Stimulated activated CD8-positive, alpha-beta memory T cell treated with anti-CD3 and anti-CD28 coated beads, Interleukin-4, amount 100 ng/mL, for 4 hours (primary cell): Measurements from ENCODE around the gene COG1.

Experiments used
- DNase-seq, 2 donors: peaks; one replicate each; pipeline ENCODE4 v3.0.0-alpha.2; 2020; ENCODE audit warnings: low read depth in 2 of 2, low spot score in 1 of 2

The COG1 gene

DNA sequence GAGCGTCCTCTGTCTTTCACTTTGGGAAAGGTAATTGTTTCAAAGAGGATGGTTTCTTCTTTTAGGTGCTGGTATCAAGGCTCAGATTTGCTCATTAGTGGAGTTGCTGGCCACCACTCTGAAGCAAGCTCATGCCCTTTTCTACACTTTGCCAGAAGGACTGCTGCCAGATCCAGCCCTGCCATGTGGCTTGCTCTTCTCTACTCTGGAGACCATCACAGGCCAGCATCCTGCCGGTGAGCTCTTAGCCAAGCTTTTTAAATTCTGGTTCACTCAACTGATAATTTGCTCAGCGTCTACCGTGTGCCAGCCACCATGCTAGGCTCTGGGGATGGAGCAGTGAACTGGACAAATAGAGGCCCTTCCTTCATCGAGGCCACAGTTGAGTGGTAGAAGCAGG lies 4.3 kb downstream of the COG1 start:
- no peak for DNase-seq

DNA sequence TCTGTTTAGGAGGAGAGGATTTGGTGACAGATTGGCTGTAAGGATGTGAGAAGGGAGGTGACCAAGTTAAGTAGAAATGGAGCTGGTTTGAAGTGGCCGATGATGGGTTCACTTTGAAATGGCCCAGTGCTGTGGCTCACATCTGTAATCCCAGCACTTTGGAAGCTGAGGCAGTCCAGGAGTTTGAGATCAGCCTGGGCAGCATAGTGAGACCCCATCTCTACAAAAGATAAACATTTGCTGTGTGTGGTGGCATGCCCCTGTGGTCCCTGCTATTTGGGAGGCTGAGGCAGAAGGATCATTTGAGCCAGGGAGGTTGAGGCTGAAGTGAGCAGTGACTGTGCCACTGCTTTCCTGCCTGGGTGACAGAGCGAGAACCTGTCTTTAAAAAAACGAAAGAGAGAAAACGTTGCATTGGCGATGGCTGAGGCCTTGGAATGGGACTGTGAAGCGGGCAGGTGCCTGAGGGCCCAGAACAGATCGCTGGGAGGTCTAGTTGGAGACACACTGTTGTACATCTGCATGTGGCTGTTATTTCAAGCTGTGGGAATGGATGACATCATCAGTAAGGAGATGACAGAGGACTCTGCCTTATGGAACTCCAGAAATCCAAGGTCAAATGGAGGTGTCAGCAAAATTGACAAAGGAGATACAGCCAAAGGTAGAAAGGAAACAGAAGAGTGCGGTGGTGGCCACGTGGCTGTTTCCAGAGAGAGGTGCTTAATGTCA lies 5.5 kb downstream of the COG1 start:
- no peak for DNase-seq

DNA sequence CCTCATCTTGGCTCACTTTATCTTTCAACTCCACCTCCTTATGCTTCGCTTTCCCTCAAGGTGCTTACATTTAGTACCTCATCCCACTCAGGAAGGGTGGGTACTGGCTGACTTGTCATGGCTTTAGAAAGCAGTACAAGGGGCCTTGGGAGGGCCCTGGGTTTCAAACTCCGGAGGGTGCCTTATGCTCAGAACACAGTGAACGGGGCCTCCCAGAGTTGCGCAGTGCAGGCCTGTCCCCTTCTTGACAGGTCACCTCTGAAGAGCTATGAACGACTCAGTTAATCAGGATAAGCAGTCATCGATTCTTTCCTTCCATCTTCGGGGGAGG lies 6.0 kb downstream of the COG1 start:
- DNase-seq: no peak

DNA sequence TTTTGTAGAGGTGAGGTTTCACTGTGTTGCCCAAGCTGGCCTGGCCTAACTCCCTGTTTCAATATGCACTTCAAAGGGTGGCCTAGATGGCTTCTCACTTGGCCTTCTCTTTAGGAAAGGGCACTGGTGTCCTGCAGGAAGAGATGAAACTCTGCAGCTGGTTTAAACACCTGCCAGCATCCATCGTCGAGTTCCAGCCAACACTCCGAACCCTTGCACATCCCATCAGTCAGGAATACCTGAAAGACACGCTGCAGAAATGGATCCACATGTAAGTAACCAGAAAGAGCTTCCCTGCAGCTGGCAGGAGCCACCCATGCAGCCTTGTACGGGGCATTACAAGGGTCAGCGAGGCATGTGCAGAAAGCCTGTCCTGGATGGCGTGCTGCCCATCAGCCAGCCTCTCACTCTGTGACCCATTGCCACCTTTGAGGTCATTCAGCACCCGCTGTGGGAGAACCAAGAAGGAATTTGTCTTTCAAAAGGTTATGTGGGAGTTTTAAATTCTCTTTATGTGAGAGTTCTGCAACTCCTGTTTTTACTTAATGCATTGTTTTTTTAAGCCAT lies 7.0 kb downstream of the COG1 start:
- no peak for DNase-seq

DNA sequence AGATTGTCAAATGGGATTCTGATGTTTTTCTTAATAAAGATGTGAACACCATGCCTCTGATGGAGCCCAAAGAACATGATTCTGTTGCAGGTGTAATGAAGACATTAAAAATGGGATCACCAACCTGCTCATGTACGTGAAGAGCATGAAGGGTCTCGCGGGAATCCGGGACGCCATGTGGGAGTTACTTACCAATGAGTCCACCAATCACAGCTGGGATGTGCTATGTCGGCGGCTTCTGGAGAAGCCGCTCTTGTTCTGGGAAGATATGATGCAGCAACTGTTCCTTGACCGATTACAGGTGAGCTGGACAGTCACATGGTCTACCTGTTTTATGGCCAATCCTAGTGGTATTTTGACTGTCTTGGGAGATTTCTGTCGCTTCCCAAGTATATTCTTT lies 7.6 kb downstream of the COG1 start:
- DNase-seq: no peak

DNA sequence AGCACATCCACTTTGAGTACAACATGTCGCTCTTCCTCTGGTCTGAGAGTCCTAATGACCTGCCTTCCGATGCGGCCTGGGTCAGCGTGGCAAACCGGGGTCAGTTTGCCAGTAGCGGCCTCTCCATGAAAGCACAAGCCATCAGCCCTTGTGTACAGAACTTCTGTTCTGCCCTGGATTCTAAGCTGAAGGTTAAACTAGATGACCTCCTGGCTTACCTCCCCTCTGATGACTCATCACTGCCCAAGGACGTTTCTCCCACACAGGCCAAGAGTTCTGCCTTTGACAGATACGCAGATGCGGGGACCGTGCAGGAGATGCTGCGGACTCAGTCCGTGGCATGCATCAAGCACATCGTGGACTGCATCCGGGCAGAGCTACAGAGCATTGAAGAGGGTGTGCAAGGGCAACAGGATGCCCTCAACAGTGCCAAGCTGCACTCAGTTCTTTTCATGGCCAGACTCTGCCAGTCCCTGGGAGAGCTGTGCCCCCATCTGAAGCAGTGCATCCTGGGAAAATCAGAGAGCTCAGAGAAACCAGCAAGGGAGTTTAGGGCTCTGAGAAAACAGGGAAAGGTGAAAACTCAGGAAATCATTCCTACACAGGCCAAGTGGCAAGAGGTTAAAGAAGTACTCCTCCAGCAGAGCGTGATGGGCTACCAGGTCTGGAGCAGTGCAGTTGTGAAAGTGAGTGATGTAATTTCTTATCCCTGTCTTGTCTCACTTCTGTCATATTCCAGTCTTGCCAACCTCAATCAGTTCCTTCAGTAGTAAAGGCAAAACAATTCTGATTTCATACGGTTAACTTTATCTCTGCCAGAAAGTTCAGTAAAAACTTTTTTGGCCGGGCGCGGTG lies 8.6 kb downstream of the COG1 start:
- DNase-seq: no peak

DNA sequence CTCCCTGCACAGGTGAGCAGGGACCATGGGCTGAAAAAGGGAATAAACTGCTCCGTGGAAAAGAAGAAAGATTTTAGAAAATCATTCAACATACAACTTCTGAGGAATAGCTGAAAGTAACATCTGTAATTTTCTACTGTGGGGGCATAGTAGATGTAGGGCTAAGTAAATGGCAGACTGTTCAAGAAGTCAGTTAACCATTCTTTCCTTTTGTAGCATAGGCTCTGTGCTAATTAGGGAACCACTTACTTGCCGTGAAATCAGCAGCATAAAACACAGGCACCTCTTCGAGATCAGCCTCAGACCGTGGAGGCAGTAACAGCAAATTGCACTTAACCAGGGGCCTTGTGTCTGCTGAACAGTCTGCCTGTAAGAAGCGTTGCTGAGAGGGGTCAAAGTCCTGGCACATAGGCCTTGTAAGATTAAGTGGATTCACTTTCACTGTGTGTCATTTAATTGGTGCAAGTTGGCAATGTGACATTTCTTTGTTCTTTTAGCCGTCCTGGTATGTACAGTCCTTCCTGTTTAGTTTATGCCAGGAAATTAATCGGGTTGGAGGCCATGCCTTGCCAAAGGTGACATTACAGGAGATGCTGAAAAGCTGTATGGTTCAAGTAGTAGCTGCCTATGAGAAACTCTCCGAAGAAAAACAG lies 10.4 kb downstream of the COG1 start:
- DNase-seq: no peak

DNA sequence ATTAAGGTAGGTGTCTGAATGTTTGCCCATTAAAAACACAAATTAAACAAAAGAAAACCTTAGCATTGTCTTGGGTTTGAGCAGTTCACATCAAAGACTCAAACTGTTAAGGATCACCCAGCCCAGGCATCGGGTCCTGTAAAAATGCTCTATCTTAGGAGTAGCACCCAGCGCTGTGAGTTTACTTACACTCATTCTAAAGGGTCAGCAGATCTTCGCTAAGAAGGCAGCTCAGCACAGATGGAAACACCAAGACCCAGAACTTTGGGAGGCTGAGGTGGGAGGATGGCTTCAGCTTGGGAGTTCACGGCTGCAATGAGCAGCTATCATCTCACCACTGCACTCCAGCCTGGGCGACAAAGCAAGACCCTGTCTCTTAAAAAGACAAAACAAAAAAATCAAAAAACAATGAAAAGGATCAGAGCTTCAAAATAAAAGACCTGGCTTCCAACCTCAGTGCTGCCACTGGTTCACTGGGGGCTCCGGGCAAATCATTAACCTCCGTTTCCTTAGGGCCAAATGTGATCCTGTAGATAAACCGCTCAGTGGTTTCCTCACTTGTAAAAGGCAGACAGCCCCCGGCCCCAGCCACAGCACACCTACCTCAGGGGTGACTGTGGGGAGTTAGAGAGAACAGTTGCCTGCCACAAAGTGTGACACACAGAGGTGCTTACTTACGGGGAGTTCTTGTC lies 11.1 kb downstream of the COG1 start:
- DNase-seq: no peak

DNA sequence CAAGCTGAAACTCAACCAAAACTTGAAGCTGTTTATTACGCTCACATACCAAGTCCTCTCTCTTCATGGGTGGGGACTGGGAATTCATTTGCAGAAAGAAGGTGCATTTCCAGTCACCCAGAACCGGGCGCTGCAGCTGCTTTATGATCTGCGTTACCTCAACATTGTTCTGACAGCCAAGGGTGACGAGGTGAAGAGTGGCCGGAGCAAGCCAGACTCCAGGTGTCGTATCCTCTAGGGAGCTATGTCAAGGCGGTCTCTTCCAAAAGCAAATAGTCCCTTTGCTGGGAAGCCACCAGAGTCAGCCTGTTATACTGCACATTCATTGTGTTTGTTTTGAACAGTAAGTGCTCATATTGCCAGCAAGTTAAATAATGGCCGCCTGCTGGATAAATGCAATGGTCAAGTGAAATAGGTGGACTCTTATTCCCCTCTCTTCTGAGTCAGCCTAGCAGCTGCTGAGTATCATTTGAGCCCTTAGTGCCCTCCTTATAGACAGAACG lies 12.7 kb downstream of the COG1 start:
- DNase-seq: no peak

DNA sequence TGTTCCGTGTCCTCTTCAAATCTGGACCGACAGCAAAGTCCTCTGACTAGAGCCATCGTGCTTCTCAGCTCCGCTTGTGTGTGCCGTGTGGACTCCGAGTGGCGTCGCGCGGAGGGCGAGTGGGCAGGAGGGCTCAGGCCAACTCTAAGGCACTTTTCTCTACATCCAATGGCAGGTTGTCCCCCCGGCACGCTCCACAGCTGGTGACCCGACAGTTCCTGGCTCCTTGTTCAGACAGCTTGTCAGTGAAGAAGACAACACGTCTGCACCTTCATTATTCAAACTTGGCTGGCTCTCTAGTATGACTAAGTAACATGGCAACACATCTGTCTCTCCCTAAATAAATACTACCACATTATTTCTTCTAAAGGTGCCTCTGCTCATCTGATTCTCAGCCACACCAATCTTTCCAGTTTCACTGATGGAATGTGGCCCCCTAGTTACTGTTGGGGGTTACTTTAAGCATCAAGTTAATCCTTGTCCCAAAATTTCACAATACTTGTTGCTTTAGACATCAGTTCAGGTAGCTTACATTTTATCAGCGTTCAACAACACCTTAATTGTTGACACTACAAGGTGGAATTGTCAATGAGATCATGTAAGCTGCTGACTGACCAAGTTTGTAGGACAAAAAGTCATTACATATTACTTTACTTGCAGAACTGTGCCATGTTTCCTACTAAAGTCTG lies 15.4 kb downstream of the COG1 start:
- DNase-seq: no peak

DNA sequence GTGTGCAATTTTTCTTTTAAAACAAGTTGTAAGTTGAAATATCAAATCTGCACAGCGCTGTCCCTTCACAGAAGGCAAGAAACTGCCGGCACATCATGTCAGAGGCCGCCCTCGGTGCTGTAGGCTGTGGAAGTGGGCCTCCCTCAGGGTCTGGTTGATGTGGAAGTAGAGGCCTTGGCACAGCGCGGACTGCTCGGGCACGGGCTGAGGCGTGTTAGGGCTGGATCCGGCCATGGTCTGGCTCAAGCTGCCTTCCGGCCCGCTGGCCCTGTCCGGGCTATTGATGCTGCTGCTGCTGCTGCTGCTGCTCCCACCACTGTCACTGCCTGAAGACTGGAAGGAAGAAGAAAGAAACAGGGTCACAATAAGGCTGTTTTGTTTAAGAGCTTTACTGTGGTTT lies 16.6 kb downstream of the COG1 start:
- no peak for DNase-seq

DNA sequence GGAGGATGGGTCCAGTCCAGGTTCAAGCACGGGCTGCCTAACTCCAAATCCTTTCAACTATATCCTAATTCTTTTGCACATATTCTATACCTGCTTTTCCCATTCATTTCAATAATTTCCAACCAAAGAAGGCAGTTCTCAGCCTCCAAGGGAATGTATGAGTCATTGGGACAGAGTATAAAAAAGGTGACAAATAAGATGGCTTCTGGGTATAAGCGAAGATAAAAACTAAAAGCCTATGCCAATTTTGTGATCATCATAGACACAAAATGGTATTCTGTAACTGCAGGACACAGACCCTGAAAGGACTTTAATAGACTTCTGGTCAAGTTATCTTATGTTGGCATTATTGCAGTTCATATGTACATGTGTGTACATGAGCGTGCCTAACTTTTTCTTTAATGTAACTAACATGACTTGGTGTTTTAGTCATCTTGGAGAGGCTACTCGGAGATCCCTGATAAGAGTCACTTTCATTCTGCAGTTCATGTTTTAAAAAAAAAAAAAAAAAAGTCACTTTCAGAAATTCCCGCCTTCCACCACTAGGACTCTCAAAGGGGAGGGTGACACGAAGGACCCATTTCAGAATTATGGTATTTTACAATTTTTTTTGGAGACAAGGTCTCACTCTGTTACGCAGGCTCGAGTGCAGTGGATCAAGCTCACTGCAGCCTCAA lies 17.3 kb downstream of the COG1 start:
- DNase-seq: no peak

DNA sequence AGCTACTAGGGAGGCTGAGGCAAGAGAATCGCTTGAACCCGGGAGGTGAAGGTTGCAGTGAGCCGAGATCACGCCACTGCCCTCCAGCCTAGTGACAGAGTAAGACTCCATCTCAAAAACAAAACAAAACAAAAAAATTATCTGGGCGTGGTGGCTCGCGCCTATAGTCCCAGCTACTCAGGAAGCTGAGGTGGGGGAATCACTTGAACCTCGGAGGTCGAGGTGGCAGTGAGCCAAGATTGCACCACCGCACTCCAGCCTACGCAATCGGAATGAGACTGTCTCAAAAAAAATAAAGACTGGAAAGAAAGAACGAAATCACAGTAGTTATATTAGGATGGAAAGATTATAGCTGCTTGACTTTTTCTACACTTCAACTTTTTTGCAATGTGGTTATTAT lies 18.9 kb downstream of the COG1 start:
- DNase-seq: no peak

DNA sequence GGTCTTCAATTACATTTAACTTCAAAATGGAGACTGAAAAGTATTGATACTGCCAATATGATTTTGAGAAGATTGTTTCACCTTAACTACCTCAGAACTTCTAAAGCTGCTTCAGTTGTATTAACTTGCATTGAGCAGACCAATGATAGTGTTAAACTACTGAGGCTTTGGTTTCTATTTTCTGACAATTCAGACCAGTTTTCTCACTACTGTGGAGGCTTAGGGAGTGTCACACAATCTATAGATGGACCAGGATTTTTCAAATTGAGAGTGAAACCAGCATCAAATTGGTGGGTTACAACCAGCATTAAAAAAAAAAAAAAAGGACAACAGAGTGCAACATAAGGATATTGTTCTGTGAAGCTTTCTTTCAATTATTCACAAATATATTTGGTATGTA lies 21.2 kb downstream of the COG1 start:
- no peak for DNase-seq

DNA sequence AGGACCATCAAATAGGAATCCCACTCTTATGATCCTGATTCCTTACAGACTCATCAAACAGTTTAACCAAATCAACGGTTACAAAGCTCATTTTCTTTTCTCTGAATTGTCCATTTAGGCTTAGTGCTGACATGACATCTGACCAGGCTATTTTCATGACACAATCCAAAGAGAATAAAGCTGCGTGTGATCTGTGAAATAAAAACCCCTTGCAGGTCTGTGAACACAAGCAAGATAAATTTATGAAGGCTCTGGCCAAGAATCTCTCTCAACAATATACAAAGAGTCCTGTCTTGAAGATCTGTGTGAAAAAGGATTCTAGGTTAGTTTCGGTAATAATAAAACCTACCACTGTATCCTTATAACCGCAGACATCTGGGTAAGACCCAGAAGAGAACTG lies 22.0 kb downstream of the COG1 start:
- DNase-seq: no peak

DNA sequence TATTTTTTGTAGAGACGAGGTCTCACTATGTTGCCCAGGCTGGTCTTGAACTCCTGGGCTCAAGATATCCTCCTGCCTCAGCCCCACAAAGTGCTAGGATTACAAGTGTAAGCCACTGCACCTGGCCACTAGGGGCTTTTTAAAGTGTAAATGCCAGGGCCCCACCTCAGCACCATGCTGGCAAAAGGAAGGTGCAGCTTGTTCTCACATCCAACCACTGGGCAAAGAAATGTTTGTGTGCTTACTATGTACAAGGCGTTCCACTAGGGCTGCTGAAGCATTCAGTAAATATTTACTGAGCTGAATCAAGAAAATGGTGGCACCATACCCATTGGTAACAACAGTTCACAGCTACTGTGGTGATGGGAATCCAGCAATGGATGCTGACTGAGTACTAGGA lies 22.6 kb downstream of the COG1 start:
- DNase-seq: no peak

DNA sequence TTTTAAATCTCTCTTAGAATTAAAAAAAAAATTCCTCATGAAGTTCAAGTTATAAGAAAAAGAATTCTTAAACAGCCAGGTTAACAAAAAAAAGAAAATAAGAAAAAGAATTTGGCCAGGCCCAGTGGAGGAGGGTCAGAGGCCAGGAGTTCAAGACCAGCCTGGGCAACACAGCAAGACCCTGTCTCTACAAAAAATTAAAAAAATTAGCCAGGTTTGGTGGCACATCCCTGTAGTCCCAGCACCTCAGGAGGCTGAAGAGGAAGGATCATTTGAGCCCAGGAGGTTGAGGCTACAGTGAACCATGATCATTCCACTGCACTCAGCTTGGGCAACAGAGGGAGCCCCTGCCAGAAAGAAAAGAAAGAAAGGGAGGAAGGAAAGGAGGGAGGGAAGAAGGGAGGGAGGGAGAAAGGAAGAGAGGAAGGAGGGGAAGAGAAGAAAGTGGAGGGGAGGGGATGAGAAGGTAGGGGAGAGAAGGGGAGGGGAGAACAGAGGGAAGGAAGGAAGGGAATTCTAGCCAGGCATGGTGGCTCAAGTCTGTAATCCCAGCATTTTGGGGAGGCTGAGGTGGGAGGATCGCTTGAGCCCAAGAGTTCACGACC lies 30.9 kb downstream of the COG1 start:
- no peak for DNase-seq

DNA sequence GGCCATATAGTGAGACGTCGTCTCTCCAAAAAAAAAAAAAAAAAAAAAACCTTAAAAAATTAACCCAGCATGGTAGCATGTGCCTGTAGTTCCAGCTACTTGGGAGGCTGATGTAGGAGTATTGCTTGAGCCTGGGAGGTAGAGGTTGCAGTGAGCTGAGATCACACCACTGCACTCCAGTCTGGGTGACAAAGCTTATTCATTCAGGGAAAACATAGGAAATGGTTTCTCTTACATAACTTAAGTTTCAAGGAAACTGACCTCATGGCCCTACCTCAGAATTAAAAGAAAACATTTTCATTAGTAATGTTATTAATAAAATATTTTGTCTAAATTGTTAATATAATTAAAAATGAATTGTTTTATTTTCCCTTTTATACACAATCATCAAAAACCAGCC lies 31.4 kb downstream of the COG1 start:
- DNase-seq: no peak

DNA sequence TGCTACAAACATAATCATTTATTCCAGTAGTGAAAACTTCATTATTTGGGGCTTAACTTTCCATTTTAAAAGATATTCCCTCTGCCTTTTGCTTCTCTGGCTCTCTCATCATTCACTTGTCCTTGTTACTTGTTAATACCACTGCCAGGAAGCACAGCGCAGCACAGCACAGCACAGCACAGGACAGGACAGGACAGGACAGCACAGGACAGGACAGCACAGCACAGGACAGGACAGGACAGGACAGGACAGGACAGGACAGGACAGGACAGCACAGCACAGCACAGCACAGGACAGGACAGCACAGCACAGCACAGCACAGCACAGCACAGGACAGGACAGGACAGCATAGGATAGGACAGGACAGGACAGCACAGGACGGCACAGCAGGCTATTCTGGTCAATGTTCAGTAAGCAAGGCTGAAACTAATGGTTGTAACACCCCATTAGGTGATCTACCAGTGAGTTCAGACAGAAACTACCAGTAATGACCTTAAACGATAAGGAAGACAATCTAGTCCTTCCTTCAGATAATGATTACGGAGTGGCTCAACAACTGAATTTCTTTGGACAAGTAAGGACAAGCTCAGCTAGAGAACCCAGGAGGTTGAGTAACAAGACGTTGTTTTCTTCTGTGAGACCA lies 31.9 kb downstream of the COG1 start:
- DNase-seq: no peak
